ENCODE results near the gene NOSIP.

Gene NOSIP

GRCh38 chr19:49552749-49553148 is 27.6 kb downstream of the NOSIP start:
- in situ Hi-C loops (cut with MboI; ENCODE audit: low sequenced_read_pairs): no loop called here

GRCh38 chr19:49551531-49551930 is 28.8 kb downstream of the NOSIP start:
- in situ Hi-C loops (cut with MboI; ENCODE audit: low sequenced_read_pairs): no loop called here

- in situ Hi-C loops (cut with MboI; ENCODE audit: low sequenced_read_pairs): loop anchor here (5.0 kb wide), 1 partner anchor 42 kb away; no protein-coding TSS in a partner anchor
Observed at GRCh38 chr19:49549045-49549444, 31.3 kb downstream of the NOSIP start.

GRCh38 chr19:49546825-49547565 is 33.4 kb downstream of the NOSIP start:
- in situ Hi-C loops (cut with MboI; ENCODE audit: low sequenced_read_pairs): loop anchor here (5.0 kb wide), 1 partner anchor 40 kb away; no protein-coding TSS in a partner anchor

- in situ Hi-C loops (cut with MboI; ENCODE audit: low sequenced_read_pairs): no loop called here
Observed at GRCh38 chr19:49544154-49544553, 36.2 kb downstream of the NOSIP start.

- in situ Hi-C loops (cut with MboI; ENCODE audit: low sequenced_read_pairs): no loop called here
Observed at GRCh38 chr19:49543032-49543431, 37.3 kb downstream of the NOSIP start.

GRCh38 chr19:49542446-49542845 is 37.9 kb downstream of the NOSIP start:
- in situ Hi-C loops (cut with MboI; ENCODE audit: low sequenced_read_pairs): no loop called here

GRCh38 chr19:49541914-49542313 is 38.4 kb downstream of the NOSIP start:
- in situ Hi-C loops (cut with MboI; ENCODE audit: low sequenced_read_pairs): no loop called here

- in situ Hi-C loops (cut with MboI; ENCODE audit: low sequenced_read_pairs): no loop called here
Observed at GRCh38 chr19:49539192-49539952, 41.0 kb downstream of the NOSIP start.

- in situ Hi-C loops (cut with MboI; ENCODE audit: low sequenced_read_pairs): no loop called here
Observed at GRCh38 chr19:49538643-49539042, 41.7 kb downstream of the NOSIP start.

GRCh38 chr19:49536921-49537462 is 43.4 kb downstream of the NOSIP start:
- in situ Hi-C loops (cut with MboI; ENCODE audit: low sequenced_read_pairs): no loop called here

GRCh38 chr19:49534632-49535385 is 45.5 kb downstream of the NOSIP start:
- in situ Hi-C loops (cut with MboI; ENCODE audit: low sequenced_read_pairs): no loop called here

- in situ Hi-C loops (cut with MboI; ENCODE audit: low sequenced_read_pairs): no loop called here
Observed at GRCh38 chr19:49533551-49534488, 46.5 kb downstream of the NOSIP start.

- in situ Hi-C loops (cut with MboI; ENCODE audit: low sequenced_read_pairs): no loop called here
Observed at GRCh38 chr19:49530708-49531107, 49.6 kb downstream of the NOSIP start.

- in situ Hi-C loops (cut with MboI; ENCODE audit: low sequenced_read_pairs): no loop called here
Observed at GRCh38 chr19:49528211-49528771, 52.1 kb downstream of the NOSIP start.

- in situ Hi-C loops (cut with MboI; ENCODE audit: low sequenced_read_pairs): no loop called here
Observed at GRCh38 chr19:49524812-49525455, 55.4 kb downstream of the NOSIP start.

- in situ Hi-C loops (cut with MboI; ENCODE audit: low sequenced_read_pairs): no loop called here
Observed at GRCh38 chr19:49520705-49521319, 59.5 kb downstream of the NOSIP start.

GRCh38 chr19:49518033-49518432 is 62.3 kb downstream of the NOSIP start:
- in situ Hi-C loops (cut with MboI; ENCODE audit: low sequenced_read_pairs): no loop called here

GRCh38 chr19:49515767-49516166 is 64.6 kb downstream of the NOSIP start:
- in situ Hi-C loops (cut with MboI; ENCODE audit: low sequenced_read_pairs): no loop called here

Data from HL-60/S4 treated with phorbol 12-myristate 13-acetate at 8.2 ng/mL for 4 days and 3 days (cell line).